HUES48 (cell line): ENCODE measurements around the gene MFSD6L.

Experiments used
- H3K27ac ChIP-seq: one replicate; pipeline ENCODE4 v1.7.0; 2013; ENCODE audit warnings: low read depth, low read length, inconsistent platforms
- H3K27me3 ChIP-seq: 2 replicates; pipeline ENCODE4 v1.6.1; 2013; ENCODE audit warnings: mild to moderate bottlenecking, low read length; ENCODE audit not compliant: control insufficient read depth, insufficient read depth
- H3K36me3 ChIP-seq: 2 replicates; pipeline ENCODE4 v1.6.1; 2013; ENCODE audit warnings: low read length; ENCODE audit not compliant: control insufficient read depth, insufficient read depth
- H3K4me1 ChIP-seq: 2 replicates; pipeline ENCODE4 v1.6.1; 2013; ENCODE audit warnings: mild to moderate bottlenecking, low read length; ENCODE audit not compliant: control insufficient read depth, insufficient read depth
- H3K4me3 ChIP-seq: 2 replicates; pipeline ENCODE4 v1.5.1; 2013; ENCODE audit warnings: mild to moderate bottlenecking, low read depth, low read length
- H3K9ac ChIP-seq: 2 replicates; pipeline ENCODE4 v1.6.1; 2013; ENCODE audit warnings: mild to moderate bottlenecking, low read depth, low read length, moderate library complexity
- H3K9me3 ChIP-seq: 2 replicates; pipeline ENCODE4 v1.6.1; 2013; ENCODE audit warnings: low read length; ENCODE audit not compliant: control insufficient read depth, insufficient read depth

The MFSD6L gene

GRCh38 chr17:8835631-8836364 lies 36.6 kb upstream of the MFSD6L start:
- Histone ChIP-seq H3K27me3 (no peaks in the 10 kb centered on the region), H3K9me3 (no peaks in the 10 kb centered on the region), H3K4me3 (no peak overlapping the region), H3K27ac (no peak overlapping the region), H3K9ac (no peak overlapping the region), H3K36me3 (no peaks in the 10 kb centered on the region), H3K4me1 (no peaks in the 10 kb centered on the region)

GRCh38 chr17:8835106-8835505 lies 35.9 kb upstream of the MFSD6L start:
- Histone ChIP-seq H3K4me1 (no peaks in the 10 kb centered on the region), H3K27me3 (no peaks in the 10 kb centered on the region), H3K9me3 (no peaks in the 10 kb centered on the region), H3K4me3 (no peak overlapping the region), H3K27ac (no peak overlapping the region), H3K36me3 (no peaks in the 10 kb centered on the region), H3K9ac (no peak overlapping the region)

- Histone ChIP-seq H3K27ac (no peak overlapping the region), H3K4me1 (peaks cover under 1% of the 10 kb centered on the region; the same call in 1 of the 2 replicates), H3K4me3 (no peak overlapping the region), H3K36me3 (no peaks in the 10 kb centered on the region), H3K9ac (no peak overlapping the region), H3K27me3 (no peaks in the 10 kb centered on the region), H3K9me3 (no peaks in the 10 kb centered on the region)
Observed at GRCh38 chr17:8832711-8833352, 33.7 kb upstream of the MFSD6L start.

- H3K27ac ChIP-seq: no peak overlapping the region
- no peaks in the 10 kb centered on the region for H3K9me3 ChIP-seq
- H3K9ac ChIP-seq: no peak overlapping the region
- no peak overlapping the region for H3K4me3 ChIP-seq
- H3K27me3 ChIP-seq: no peaks in the 10 kb centered on the region
- H3K36me3 ChIP-seq: no peaks in the 10 kb centered on the region
- peaks cover 2% of the 10 kb centered on the region; the same call in 1 of the 2 replicates for H3K4me1 ChIP-seq
Observed at GRCh38 chr17:8831234-8831849, 32.2 kb upstream of the MFSD6L start.

GRCh38 chr17:8830141-8830540 lies 31.0 kb upstream of the MFSD6L start:
- H3K27ac ChIP-seq: no peak overlapping the region
- no peaks in the 10 kb centered on the region for H3K36me3 ChIP-seq

GRCh38 chr17:8829036-8829941 lies 30.1 kb upstream of the MFSD6L start:
- Histone ChIP-seq H3K36me3 (no peaks in the 10 kb centered on the region), H3K4me1 (peaks cover 2% of the 10 kb centered on the region; the same call in 1 of the 2 replicates), H3K27ac (no peak overlapping the region), H3K27me3 (no peaks in the 10 kb centered on the region), H3K9me3 (0 out of 2 replicates have a peak, but pooled peaks cover 2% of the 10 kb centered on the region), H3K9ac (no peak overlapping the region), H3K4me3 (no peak overlapping the region)

More at GRCh38 chr17:8830141-8830540, 31.0 kb upstream of the MFSD6L start:
- Histone ChIP-seq H3K4me3 (no peak overlapping the region), H3K27me3 (no peaks in the 10 kb centered on the region), H3K9ac (no peak overlapping the region), H3K9me3 (no peaks in the 10 kb centered on the region), H3K4me1 (peaks cover 2% of the 10 kb centered on the region; the same call in 1 of the 2 replicates)

- peaks cover 2% of the 10 kb centered on the region; the same call in 1 of the 2 replicates for H3K4me1 ChIP-seq
- H3K9me3 ChIP-seq: 0 out of 2 replicates have a peak, but pooled peaks cover 4% of the 10 kb centered on the region
- no peaks in the 10 kb centered on the region for H3K36me3 ChIP-seq
- no peaks in the 10 kb centered on the region for H3K27me3 ChIP-seq
- no peak overlapping the region for H3K27ac ChIP-seq
- H3K9ac ChIP-seq: no peak overlapping the region
- no peak overlapping the region for H3K4me3 ChIP-seq
Observed at GRCh38 chr17:8828517-8828875, 29.3 kb upstream of the MFSD6L start.

- Histone ChIP-seq H3K9me3 (0 out of 2 replicates have a peak, but pooled peaks cover 4% of the 10 kb centered on the region), H3K9ac (no peak overlapping the region), H3K27me3 (no peaks in the 10 kb centered on the region), H3K4me3 (no peak overlapping the region), H3K27ac (no peak overlapping the region), H3K36me3 (no peaks in the 10 kb centered on the region), H3K4me1 (peaks cover 2% of the 10 kb centered on the region; the same call in 1 of the 2 replicates)
Observed at GRCh38 chr17:8826808-8827435, 27.8 kb upstream of the MFSD6L start.

- Histone ChIP-seq H3K36me3 (no peaks in the 10 kb centered on the region), H3K27ac (no peak overlapping the region), H3K27me3 (no peaks in the 10 kb centered on the region), H3K4me3 (no peak overlapping the region), H3K9ac (no peak overlapping the region), H3K4me1 (peaks cover 2% of the 10 kb centered on the region; the same call in 1 of the 2 replicates), H3K9me3 (0 out of 2 replicates have a peak, but pooled peaks cover 4% of the 10 kb centered on the region)
Observed at GRCh38 chr17:8825802-8826201, 26.6 kb upstream of the MFSD6L start.

- Histone ChIP-seq H3K9ac (no peak overlapping the region), H3K4me3 (no peak overlapping the region), H3K27ac (no peak overlapping the region), H3K36me3 (no peaks in the 10 kb centered on the region), H3K9me3 (0 out of 2 replicates have a peak, but pooled peaks cover 4% of the 10 kb centered on the region), H3K27me3 (no peaks in the 10 kb centered on the region), H3K4me1 (peaks cover 2% of the 10 kb centered on the region; the same call in 1 of the 2 replicates)
Observed at GRCh38 chr17:8823279-8823678, 24.1 kb upstream of the MFSD6L start.
